OCI-LY1 (cell line): ENCODE results near the gene MAX.

ENCODE experiments used
- H2AFZ ChIP-seq: fragments of 200-600 bp; sonication (generic), shearing (Covaris generic); 2 replicates; pipeline ENCODE4 v1.6.0; 2014; ENCODE audit warnings: antibody characterized with exemption, mild to moderate bottlenecking, low read length
- H3F3A ChIP-seq: fragments of 200-600 bp; sonication (generic), shearing (Covaris generic); 2 replicates; pipeline ENCODE4 v1.6.0; 2014; ENCODE audit warnings: mild to moderate bottlenecking, antibody characterized with exemption, low read length, moderate library complexity; ENCODE audit not compliant: insufficient read depth
- H3K27ac ChIP-seq: fragments of 200-600 bp; sonication (generic); 2 replicates; pipeline ENCODE4 v1.5.1; 2014; ENCODE audit warnings: low read length, mixed run types, mild to moderate bottlenecking, low read depth; ENCODE audit not compliant: poor library complexity, severe bottlenecking
- H3K27me3 ChIP-seq: fragments of 200-600 bp; sonication (generic); 2 replicates; pipeline ENCODE4 v1.6.0; 2014; ENCODE audit warnings: antibody characterized with exemption, mild to moderate bottlenecking, low read length, moderate library complexity; ENCODE audit not compliant: insufficient read depth
- H3K36me3 ChIP-seq: fragments of 200-600 bp; sonication (generic); 2 replicates; pipeline ENCODE4 v1.6.1; 2014; ENCODE audit warnings: mild to moderate bottlenecking, antibody characterized with exemption, low read length, moderate library complexity, mixed read lengths; ENCODE audit not compliant: insufficient read depth
- H3K4me1 ChIP-seq: fragments of 200-600 bp; sonication (generic); 2 replicates; pipeline ENCODE4 v1.5.1; 2014; ENCODE audit warnings: mild to moderate bottlenecking, low read length, moderate library complexity; ENCODE audit not compliant: insufficient read depth, severe bottlenecking
- H3K4me2 ChIP-seq: fragments of 200-600 bp; sonication (generic), shearing (Covaris generic); 2 replicates; pipeline ENCODE4 v1.6.1; 2014; ENCODE audit warnings: low read length
- H3K4me3 ChIP-seq: fragments of 200-600 bp; sonication (generic); 2 replicates; pipeline ENCODE4 v1.5.1; 2014; ENCODE audit warnings: low read length, low read depth, mild to moderate bottlenecking, mixed read lengths; ENCODE audit not compliant: poor library complexity, severe bottlenecking
- H3K79me2 ChIP-seq: fragments of 200-600 bp; shearing (Covaris generic); 2 replicates; pipeline ENCODE4 v1.6.1; 2016; ENCODE audit warnings: mixed run types, low read length, mixed read lengths; ENCODE audit not compliant: insufficient read depth
- H3K9ac ChIP-seq: fragments of 200-600 bp; sonication (generic), shearing (Covaris generic); 2 replicates; pipeline ENCODE4 v1.6.1; 2014; ENCODE audit warnings: mild to moderate bottlenecking, low read length, mixed read lengths
- H3K9me2 ChIP-seq: fragments of 200-600 bp; sonication (generic), shearing (Covaris generic); 2 replicates; pipeline ENCODE4 v1.6.1; 2014; ENCODE audit warnings: low read depth, mild to moderate bottlenecking, low read length, mixed read lengths
- H3K9me3 ChIP-seq: fragments of 200-600 bp; shearing (Covaris generic); 2 replicates; pipeline ENCODE4 v1.6.1; 2014; ENCODE audit warnings: low read length, mixed read lengths
- H4K20me1 ChIP-seq: fragments of 200-600 bp; sonication (generic), shearing (Covaris generic); 2 replicates; pipeline ENCODE4 v1.6.0; 2016; ENCODE audit warnings: mild to moderate bottlenecking, low read length; ENCODE audit not compliant: insufficient read depth
- EZH2 ChIP-seq: fragments of 200-600 bp; sonication (generic), shearing (Covaris generic); IDR thresholded peaks from 2 replicates; pipeline ENCODE4 v1.8.0; 2017; ENCODE audit warnings: borderline replicate concordance, mixed run types, mild to moderate bottlenecking, antibody characterized with exemption, low read length, moderate library complexity, mixed read lengths
- TF ChIP-seq, protein P1 (sequence below): fragments of 200-600 bp; sonication (generic), shearing (Covaris generic); IDR thresholded peaks from 2 replicates; pipeline ENCODE4 v1.5.1; 2017; ENCODE audit warnings: mild to moderate bottlenecking, antibody characterized with exemption, low read length, moderate library complexity, mixed read lengths

Gene MAX

DNA sequence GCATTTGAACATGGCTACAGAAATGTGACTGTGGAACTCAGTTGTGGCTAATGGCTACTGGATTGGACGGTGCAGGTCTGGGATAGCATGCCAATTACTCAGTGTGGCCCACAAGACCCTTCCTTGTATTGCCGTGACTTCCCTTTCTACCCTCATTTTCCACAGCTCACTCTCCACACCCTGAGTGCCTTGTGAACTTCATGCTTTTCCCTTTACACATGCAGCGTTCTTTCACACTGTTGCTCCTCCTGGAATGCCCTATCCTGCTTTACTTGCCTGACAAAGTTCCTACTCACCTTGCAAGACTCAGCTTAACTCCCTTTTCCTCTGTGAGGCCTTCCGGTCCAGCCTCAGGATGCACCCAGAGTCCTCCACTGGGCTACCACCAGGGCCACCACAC lies 46.8 kb upstream of the MAX start:
- Histone ChIP-seq H3K9ac (no peak overlapping the region), H3K4me1 (peaks cover 3% of the 10 kb centered on the region), H2AFZ (no peak overlapping the region), H3K79me2 (no peaks in the 10 kb centered on the region), H3K9me3 (no peaks in the 10 kb centered on the region), H3K27ac (no peak overlapping the region), H3K9me2 (no peaks in the 10 kb centered on the region), H3K36me3 (no peaks in the 10 kb centered on the region), H3K27me3 (no peaks in the 10 kb centered on the region; the same call in 1 of the 2 replicates), H3K4me2 (no peak overlapping the region), H3F3A (no peaks in the 10 kb centered on the region), H3K4me3 (no peak overlapping the region), H4K20me1 (no peaks in the 10 kb centered on the region)
- TF ChIP-seq, protein P1, sequence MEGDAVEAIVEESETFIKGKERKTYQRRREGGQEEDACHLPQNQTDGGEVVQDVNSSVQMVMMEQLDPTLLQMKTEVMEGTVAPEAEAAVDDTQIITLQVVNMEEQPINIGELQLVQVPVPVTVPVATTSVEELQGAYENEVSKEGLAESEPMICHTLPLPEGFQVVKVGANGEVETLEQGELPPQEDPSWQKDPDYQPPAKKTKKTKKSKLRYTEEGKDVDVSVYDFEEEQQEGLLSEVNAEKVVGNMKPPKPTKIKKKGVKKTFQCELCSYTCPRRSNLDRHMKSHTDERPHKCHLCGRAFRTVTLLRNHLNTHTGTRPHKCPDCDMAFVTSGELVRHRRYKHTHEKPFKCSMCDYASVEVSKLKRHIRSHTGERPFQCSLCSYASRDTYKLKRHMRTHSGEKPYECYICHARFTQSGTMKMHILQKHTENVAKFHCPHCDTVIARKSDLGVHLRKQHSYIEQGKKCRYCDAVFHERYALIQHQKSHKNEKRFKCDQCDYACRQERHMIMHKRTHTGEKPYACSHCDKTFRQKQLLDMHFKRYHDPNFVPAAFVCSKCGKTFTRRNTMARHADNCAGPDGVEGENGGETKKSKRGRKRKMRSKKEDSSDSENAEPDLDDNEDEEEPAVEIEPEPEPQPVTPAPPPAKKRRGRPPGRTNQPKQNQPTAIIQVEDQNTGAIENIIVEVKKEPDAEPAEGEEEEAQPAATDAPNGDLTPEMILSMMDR, result no peak
- TF ChIP-seq EZH2, result no peak

DNA sequence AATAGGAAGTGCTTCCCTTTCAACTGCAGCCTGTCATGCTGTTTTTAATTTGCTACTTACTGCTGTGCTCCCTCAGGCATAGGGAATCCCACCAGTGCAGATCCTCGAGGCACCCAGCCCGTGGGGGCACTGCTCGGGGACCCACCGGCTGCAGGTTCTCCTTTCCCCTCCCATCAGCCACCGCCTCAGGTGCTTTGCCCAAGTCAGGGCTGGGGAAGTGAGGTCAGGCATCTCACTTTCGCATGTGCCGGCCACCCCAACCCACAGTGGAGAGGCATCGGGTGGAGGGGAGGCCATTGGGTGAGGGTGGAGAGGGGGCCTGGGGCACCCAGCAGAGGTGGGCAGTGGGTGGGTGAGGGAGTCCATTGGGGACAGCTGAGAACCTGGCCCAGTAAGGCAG lies 41.9 kb upstream of the MAX start:
- Histone ChIP-seq H3F3A (no peaks in the 10 kb centered on the region), H3K4me3 (no peak overlapping the region), H3K27me3 (no peaks in the 10 kb centered on the region; the same call in 1 of the 2 replicates), H3K36me3 (no peaks in the 10 kb centered on the region; the same call in 1 of the 2 replicates), H3K9me3 (no peaks in the 10 kb centered on the region), H3K4me1 (peaks cover 8% of the 10 kb centered on the region), H3K9ac (no peak overlapping the region), H3K27ac (no peak overlapping the region), H3K9me2 (no peaks in the 10 kb centered on the region), H3K4me2 (no peak overlapping the region), H3K79me2 (no peaks in the 10 kb centered on the region), H4K20me1 (no peaks in the 10 kb centered on the region), H2AFZ (no peak overlapping the region)
- TF ChIP-seq EZH2, result no peak
- TF ChIP-seq, protein P1, result no peak

DNA sequence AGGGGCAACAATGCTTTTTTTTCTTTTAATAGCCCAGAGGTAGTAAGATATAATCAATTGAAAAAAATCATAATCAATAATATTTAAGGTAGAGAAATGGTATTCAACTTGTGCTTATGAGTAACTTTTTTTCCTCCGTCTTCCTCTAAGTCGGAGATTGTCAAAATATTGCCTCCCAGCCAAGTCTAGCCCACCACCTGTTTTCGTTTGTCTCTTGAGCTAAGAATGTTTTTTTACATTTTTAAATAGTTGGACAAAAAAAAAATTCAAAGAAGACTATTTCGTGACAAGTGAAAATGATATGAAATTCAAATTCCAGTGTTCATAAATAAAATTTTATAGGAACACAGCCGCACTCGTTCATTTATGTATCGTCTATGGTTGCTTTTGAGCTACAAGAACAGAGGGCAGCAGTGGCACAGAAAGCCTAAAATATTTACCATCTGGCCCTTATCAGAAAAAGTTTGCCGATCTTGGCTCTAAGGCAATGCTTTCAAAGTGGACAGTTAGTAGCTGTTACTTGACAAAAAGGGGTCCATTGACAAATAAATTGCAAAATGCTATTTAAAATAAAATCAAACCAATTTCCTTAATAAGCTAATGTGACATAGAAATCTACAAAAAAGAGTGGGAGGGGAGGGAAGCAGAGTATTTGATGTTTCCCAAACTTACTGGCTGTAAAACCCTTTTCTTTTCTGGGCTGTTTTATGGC lies 40.8 kb upstream of the MAX start:
- no peak overlapping the region for H3K9ac ChIP-seq
- no peak for TF ChIP-seq EZH2
- TF ChIP-seq, protein P1, result no peak
- H3K9me3 ChIP-seq, result no peaks in the 10 kb centered on the region
- no peak overlapping the region for H3K4me2 ChIP-seq
- H3K4me1 ChIP-seq, result peaks cover 8% of the 10 kb centered on the region
- no peaks in the 10 kb centered on the region for H3K79me2 ChIP-seq
- H3K4me3 ChIP-seq, result no peak overlapping the region
- no peaks in the 10 kb centered on the region; the same call in 1 of the 2 replicates for H3K27me3 ChIP-seq
- no peaks in the 10 kb centered on the region; the same call in 1 of the 2 replicates for H3K36me3 ChIP-seq
- H3F3A ChIP-seq, result no peaks in the 10 kb centered on the region
- no peak overlapping the region for H2AFZ ChIP-seq
- H4K20me1 ChIP-seq, result no peaks in the 10 kb centered on the region
- no peaks in the 10 kb centered on the region for H3K9me2 ChIP-seq
- no peak overlapping the region for H3K27ac ChIP-seq
